HepG2 (cell line): ENCODE measurements around the gene URGCP. TPM values are rescaled to one million over a fixed set of nuclear protein-coding genes. Genes with fewer than 3 reads are reported as not detected.
"Not testable (repeated sequence)": the region's sequence is repeated elsewhere in the genome, so short reads cannot be mapped to it uniquely, and the experiment has no call there.

Source experiments
- ATAC-seq: fragments of 200-7000 bp; cut with Tn5 transposase; 3 replicates; pipeline ENCODE4 v1.9.1; 2020; ENCODE audit warnings: mild to moderate bottlenecking, moderate library complexity
- BruUV-seq: library from RNA; stranded (reverse); fragments of 400-500 nt; replicated peaks from 2 replicates; lab custom pipeline; 2021; lab: Mats Ljungman, UMichigan
- CTCF ChIA-PET: fragments of 300-600 bp; formaldehyde crosslinking; extraction: SDS; loops from one replicate; lab custom pipeline; 2021; ENCODE audit warnings: low total read pairs, inconsistent platforms, low intra/inter-chr PET ratio; lab: Yijun Ruan, JAX
- POLR2A ChIA-PET: fragments of 350-600 bp; sonication (Branson Sonifier 250); formaldehyde crosslinking; loops from one replicate; lab custom pipeline; 2020; ENCODE audit warnings: antibody characterized with exemption, inconsistent platforms; lab: Yijun Ruan, JAX
- DNase-seq: peaks from one replicate; pipeline ENCODE4 v3.0.0-alpha.2; 2015; ENCODE audit warnings: low spot score
- FAIRE-seq: peaks from 3 replicates; lab custom pipeline; 2011; peaks lifted over from hg19 to GRCh38; lab: Jason Lieb, UNC
- H2AFZ ChIP-seq: one replicate; pipeline ENCODE4 v1.6.1; 2011; ENCODE audit warnings: low read length, inconsistent platforms
- H3K27ac ChIP-seq: fragments of 300-600 bp; 3 replicates; pipeline ENCODE4 v1.8.0; 2011; ENCODE audit warnings: mixed run types, mild to moderate bottlenecking, mixed read lengths, low read length, inconsistent platforms; ENCODE audit not compliant: insufficient read depth; ENCODE audit errors: extremely low read length
- H3K27me3 ChIP-seq, 2 experiments: fragments of 200-600 bp in 1 of 2; 2 replicates in 1 of 2; 3 replicates in 1 of 2; pipeline versions ENCODE4 v1.6.0 to v1.8.0; 2011; ENCODE audit warnings: low read length in 2 of 2, mild to moderate bottlenecking in 2 of 2, moderate library complexity in 2 of 2, inconsistent platforms in 1 of 2; ENCODE audit not compliant: insufficient read depth in 2 of 2, control insufficient read depth in 1 of 2
- H3K36me3 ChIP-seq, 2 experiments: fragments of 200-600 bp in 1 of 2; replicated peaks in 1 of 2; 2 replicates in 1 of 2; 3 replicates in 1 of 2; pipeline versions ENCODE4 v1.5.1 to v1.8.0; 2011; ENCODE audit warnings: low read length in 2 of 2, inconsistent platforms in 1 of 2; ENCODE audit not compliant: insufficient read depth in 2 of 2, control insufficient read depth in 1 of 2
- H3K4me1 ChIP-seq: 2 replicates; pipeline ENCODE4 v1.5.1; 2012; ENCODE audit warnings: low read length, inconsistent platforms; ENCODE audit not compliant: insufficient read depth
- H3K4me2 ChIP-seq: 2 replicates; pipeline ENCODE4 v1.6.0; 2011; ENCODE audit warnings: low read depth, low read length, inconsistent platforms
- H3K4me3 ChIP-seq, 3 experiments: fragments of 200-600 bp in 1 of 3; sonication (generic), shearing (Covaris generic) in 1 of 3; replicated peaks in 1 of 3; 2 replicates each; pipeline ENCODE4 v1.5.1; 2011 to 2016; ENCODE audit warnings: low read length in 3 of 3, inconsistent platforms in 2 of 3, low read depth in 2 of 3, mild to moderate bottlenecking in 2 of 3, control low read depth in 1 of 3, mixed read lengths in 1 of 3; ENCODE audit not compliant: insufficient read depth in 1 of 3
- H3K79me2 ChIP-seq: one replicate; pipeline ENCODE4 v1.6.1; 2011; ENCODE audit warnings: low read length, inconsistent platforms; ENCODE audit not compliant: insufficient read depth
- H3K9ac ChIP-seq: 2 replicates; pipeline ENCODE4 v1.6.0; 2011; ENCODE audit warnings: mild to moderate bottlenecking, low read depth, low read length, inconsistent platforms; ENCODE audit not compliant: insufficient read depth
- H3K9me3 ChIP-seq: 2 replicates; pipeline ENCODE4 v1.5.1; 2012; ENCODE audit warnings: mild to moderate bottlenecking, low read length
- H4K20me1 ChIP-seq: 2 replicates; pipeline ENCODE4 v1.6.0; 2011; ENCODE audit warnings: inconsistent platforms, mild to moderate bottlenecking, low read length, moderate library complexity; ENCODE audit not compliant: insufficient read depth
- ATF7 ChIP-seq, 2 experiments: fragments of 450-650 bp in 1 of 2; sonication (generic) in 1 of 2; formaldehyde crosslinking in 1 of 2; IDR thresholded peaks; 2 replicates each; pipeline versions ENCODE4 v1.4.0 to v1.6.1; 2016 to 2020; ENCODE audit warnings: antibody characterized with exemption in 1 of 2, mild to moderate bottlenecking in 1 of 2, missing genetic modification reagents in 1 of 2
- CBX1 ChIP-seq: IDR thresholded peaks from one replicate; pipeline ENCODE4 v1.6.1; 2016; ENCODE audit warnings: antibody characterized with exemption, low read depth
- ISX ChIP-seq: sonication (generic); formaldehyde crosslinking; conservative IDR thresholded peaks from 2 replicates; pipeline ENCODE4 v1.5.0; 2020; ENCODE audit warnings: missing genetic modification reagents
- KDM2A ChIP-seq: sonication (generic); formaldehyde crosslinking; IDR thresholded peaks from 2 replicates; pipeline ENCODE4 v1.4.0; 2020; ENCODE audit warnings: low read depth, missing genetic modification reagents, borderline replicate concordance
- SIX1 ChIP-seq: sonication (generic); formaldehyde crosslinking; IDR thresholded peaks from 2 replicates; pipeline ENCODE4 v1.4.0; 2020; ENCODE audit warnings: missing genetic modification reagents, borderline replicate concordance
- ZEB1 ChIP-seq: IDR thresholded peaks from 2 replicates; pipeline ENCODE4 v1.6.1; 2012; ENCODE audit warnings: mild to moderate bottlenecking, low read depth, inconsistent platforms; ENCODE audit not compliant: insufficient replicate concordance
- ZNF256 ChIP-seq: sonication (generic); formaldehyde crosslinking; conservative IDR thresholded peaks from 2 replicates; pipeline ENCODE4 v1.4.0; 2020; ENCODE audit warnings: missing genetic modification reagents
- ZNF713 ChIP-seq: sonication (generic); formaldehyde crosslinking; IDR thresholded peaks from 2 replicates; pipeline ENCODE4 v1.4.0; 2020; ENCODE audit warnings: mild to moderate bottlenecking, missing genetic modification reagents
- ZSCAN9 ChIP-seq: IDR thresholded peaks from 2 replicates; pipeline ENCODE4 v1.6.1; 2016; ENCODE audit warnings: borderline replicate concordance
- WGBS: methylation state at CpG from one replicate; pipeline ENCODE4 v1.1.6; 2017; ENCODE audit warnings: low lambda C conversion rate; 5-methylcytosine and 5-hydroxymethylcytosine counted together
- in situ Hi-C: cut with HindIII; loops from 2 replicates; pipeline ENCODE4 v1.10.0; 2017; ENCODE audit warnings: low pct_unique_long_range_greater_than_20kb; ENCODE audit not compliant: extremely low pct_ligation_motif_present
- intact Hi-C: fragments of 100-400 bp; cut with micrococcal nuclease; formaldehyde crosslinking; loops from one replicate; pipeline ENCODE4 v1.10.0; 2022; ENCODE audit not compliant: unreplicated experiment
- polyA plus RNA-seq, 8 experiments: library from polyadenylated mRNA; depleted of rRNA in 3 of 8; stranded (reverse) in 7 of 8; unstranded in 1 of 8; fragments of >200 nt; fragmentation: Illumina TruSeq in 4 of 8; extraction: Trizol in 4 of 8; gene quantifications; 2 replicates each; pipeline versions ENCODE4 v1.2.1 to v1.2.3, GENCODE V29; 2011 to 2016; ENCODE audit warnings: low read depth in 4 of 8, missing spikeins in 1 of 8, mixed read lengths in 1 of 8; ENCODE audit not compliant: insufficient read depth in 1 of 8
- total RNA-seq, 5 experiments: library from RNA; depleted of rRNA; stranded (reverse); fragments of >200 nt; fragmentation: Illumina TruSeq; extraction: Trizol; gene quantifications; 2 replicates each; pipeline ENCODE4 v1.2.3, GENCODE V29; 2016; ENCODE audit warnings: low read depth in 1 of 5
- TF ChIP-seq, protein P1 (sequence below): sonication (generic); formaldehyde crosslinking; IDR thresholded peaks from 2 replicates; pipeline ENCODE4 v1.4.0; 2020; ENCODE audit warnings: mild to moderate bottlenecking, missing genetic modification reagents

The URGCP gene
- total and polyA plus RNA-seq, 2 of the 13 experiments (the other 11 are each of a cell fraction or from before 2014, with no cell fraction given): 22.3 to 25.8 TPM

GRCh38 chr7:43904533-43905208, 1.7 kb downstream of the URGCP start:
- no peak overlapping the region for H3K9ac ChIP-seq
- DNase-seq (peak; percentile 13), FAIRE-seq (no peak), ATAC-seq (peak; percentile 15)
- CTCF ChIA-PET: no interaction called here
- peaks cover 28% of the 10 kb centered on the region for H4K20me1 ChIP-seq
- in situ Hi-C loops: no loop called here
- intact Hi-C loops: loop anchor here (1.0 to 2.0 kb wide), 3 partner anchors 22 to 39 kb away; partner anchors contain the start of genes MRPS24 and UBE2D4
- H3K27me3 ChIP-seq: no peaks in the 10 kb centered on the region
- H3K4me2 ChIP-seq: peak overlapping the region; percentile 70
- H3K4me1 ChIP-seq: peaks cover 36% of the 10 kb centered on the region
- H3K9me3 ChIP-seq: no peaks in the 10 kb centered on the region
- peaks cover 3 to 5% of the 10 kb centered on the region in 2 experiments; a peak in 3 of 5 replicates for H3K36me3 ChIP-seq
- no peak overlapping the region for H2AFZ ChIP-seq
- TF ChIP-seq ISX (CRISPR knock-in tag): no peak
- peak; percentile 20 for TF ChIP-seq ZEB1
- TF ChIP-seq ZNF256 (CRISPR knock-in tag): no peak
- no peak for TF ChIP-seq ZSCAN9
- TF ChIP-seq SIX1 (CRISPR knock-in tag): no peak
- TF ChIP-seq, all 625 proteins: peak for 1
- 63% methylated on average over 4 of the region's 5 CpGs for WGBS
- POLR2A ChIA-PET: interaction anchor here (0.8 to 2.5 kb wide), 13 partner anchors 10 to 322 kb away, joined by 3 to 36 read pairs (median 4); partner anchors contain the start of genes MRPS24, STK17A and UBE2D4
- Histone ChIP-seq H3K79me2 (peaks cover 54% of the 10 kb centered on the region), H3K27ac (peak overlapping the region; percentile 53), H3K4me3 (peak overlapping the region in 1 of 3 experiments; percentile 34; a peak in 1 of 6 replicates)
- TSS peak; percentile 49 for BruUV-seq

GRCh38 chr7:43902542-43903054, 3.8 kb downstream of the URGCP start:
- FAIRE-seq (no peak), DNase-seq (no peak), ATAC-seq (no peak)
- peaks cover 32% of the 10 kb centered on the region for H4K20me1 ChIP-seq
- no peaks in the 10 kb centered on the region for H3K27me3 ChIP-seq
- peaks cover 68% of the 10 kb centered on the region for H3K79me2 ChIP-seq
- TF ChIP-seq ATF7 (IDR thresholded peaks at IDR 0.05) (peak; percentile 94), ATF7 (CRISPR knock-in tag; IDR thresholded peaks at IDR 0.05) (no peak), KDM2A (no peak), CBX1 (no peak), ZNF713 (no peak)
- TF ChIP-seq, protein P1, sequence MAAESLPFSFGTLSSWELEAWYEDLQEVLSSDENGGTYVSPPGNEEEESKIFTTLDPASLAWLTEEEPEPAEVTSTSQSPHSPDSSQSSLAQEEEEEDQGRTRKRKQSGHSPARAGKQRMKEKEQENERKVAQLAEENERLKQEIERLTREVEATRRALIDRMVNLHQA: no peak
- ChIA-PET CTCF (no interaction called here), POLR2A (interaction anchor here (1.1 kb wide), 1 partner anchor 33 kb away, joined by 3 read pairs; the partner anchor contains the start of gene MRPS24)
- peaks cover 36% of the 10 kb centered on the region for H3K4me1 ChIP-seq
- in situ Hi-C loops (no loop called here), intact Hi-C loops (no loop called here)
- no peak overlapping the region for H3K4me3 ChIP-seq
- no peak overlapping the region for H3K27ac ChIP-seq
- peaks cover 3 to 5% of the 10 kb centered on the region in 2 experiments; a peak in 3 of 5 replicates for H3K36me3 ChIP-seq
- H3K9ac ChIP-seq: no peak overlapping the region
- no peaks in the 10 kb centered on the region for H3K9me3 ChIP-seq
- H2AFZ ChIP-seq: no peak overlapping the region
- no peak overlapping the region for H3K4me2 ChIP-seq
- 95% methylated on average over 5 of the region's 5 CpGs for WGBS
- no TSS peak for BruUV-seq

- 91% methylated on average over 2 of the region's 2 CpGs for WGBS
- H3K4me3 ChIP-seq, POLR2A ChIA-PET, ATAC-seq, BruUV-seq, H3K9ac ChIP-seq, H3K4me2 ChIP-seq, intact Hi-C loops, H3K27ac ChIP-seq, in situ Hi-C loops, H2AFZ ChIP-seq, DNase-seq, H3K36me3 ChIP-seq, H3K9me3 ChIP-seq, FAIRE-seq, H3K27me3 ChIP-seq, CTCF ChIA-PET: not testable (repeated sequence)
- peaks cover 22% of the 10 kb centered on the region for H4K20me1 ChIP-seq
- H3K79me2 ChIP-seq: peaks cover 84% of the 10 kb centered on the region
- H3K4me1 ChIP-seq: peaks cover 21% of the 10 kb centered on the region
These were observed 7.8 kb downstream of the URGCP start for GRCh38 chr7:43898571-43898970.
